HG03558 (cell line): Measurements from ENCODE around the gene VPS39.

Experiments used
- ATAC-seq: cut with Tn5 transposase; IDR thresholded peaks from one replicate; pipeline ENCODE4 v1.9.1; 2021; ENCODE audit warnings: moderate number of reproducible peaks; ENCODE audit not compliant: unreplicated experiment; ENCODE audit errors: extremely low read depth

VPS39 gene

GRCh38 chr15:42149493-42150218, 58.4 kb downstream of the VPS39 start:
- ATAC-seq, result no peak

GRCh38 chr15:42148808-42149492, 59.2 kb downstream of the VPS39 start:
- ATAC-seq, result no peak

- ATAC-seq, result no peak
Observed at GRCh38 chr15:42147431-42147735, 60.7 kb downstream of the VPS39 start.

GRCh38 chr15:42146551-42147430, 61.3 kb downstream of the VPS39 start:
- ATAC-seq, result no peak

- ATAC-seq, result no peak
Observed at GRCh38 chr15:42145546-42146455, 62.3 kb downstream of the VPS39 start.

- ATAC-seq, result no peak
Observed at GRCh38 chr15:42144841-42145375, 63.2 kb downstream of the VPS39 start.

GRCh38 chr15:42143866-42144625, 64.1 kb downstream of the VPS39 start:
- ATAC-seq, result no peak

GRCh38 chr15:42143356-42143755, 64.7 kb downstream of the VPS39 start:
- no peak for ATAC-seq

- ATAC-seq, result no peak
Observed at GRCh38 chr15:42141795-42142667, 66.1 kb downstream of the VPS39 start.

GRCh38 chr15:42141246-42141645, 66.9 kb downstream of the VPS39 start:
- no peak for ATAC-seq

GRCh38 chr15:42140383-42141070, 67.6 kb downstream of the VPS39 start:
- ATAC-seq, result no peak

GRCh38 chr15:42139596-42139995, 68.5 kb downstream of the VPS39 start:
- ATAC-seq, result no peak

GRCh38 chr15:42138968-42139386, 69.1 kb downstream of the VPS39 start:
- no peak for ATAC-seq

GRCh38 chr15:42138411-42138810, 69.7 kb downstream of the VPS39 start:
- no peak for ATAC-seq

GRCh38 chr15:42137461-42138261, 70.4 kb downstream of the VPS39 start:
- ATAC-seq, result no peak

- ATAC-seq, result no peak
Observed at GRCh38 chr15:42136513-42136912, 71.6 kb downstream of the VPS39 start.

GRCh38 chr15:42135351-42135750, 72.8 kb downstream of the VPS39 start:
- ATAC-seq, result no peak
